ENCODE measurements around the gene CDH23.

CDH23 gene

DNA sequence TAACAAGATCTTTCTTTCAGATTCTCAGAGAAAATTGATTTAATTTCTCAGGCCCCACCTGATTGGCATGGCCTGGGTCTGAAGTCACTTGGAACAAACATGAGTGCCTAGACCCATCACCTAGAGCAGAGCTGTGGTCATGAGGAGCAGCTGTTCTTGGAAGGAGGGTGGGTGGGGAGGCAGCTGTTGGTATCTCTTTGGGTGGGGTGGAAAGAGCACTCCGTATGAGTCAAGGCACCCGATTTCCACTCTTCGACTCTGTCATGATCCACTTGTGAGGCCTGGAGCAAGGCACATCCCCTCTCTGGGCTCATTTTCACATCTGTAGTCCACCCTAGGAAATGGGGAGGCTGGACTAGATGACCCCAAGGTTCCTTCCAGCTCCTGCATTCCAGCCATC lies 166.2 kb downstream of the CDH23 start:
- no peaks in the 10 kb centered on the region for H3K4me1 ChIP-seq (ENCODE audit: control insufficient read depth in 1 of 2, insufficient read depth in 1 of 2, low read depth in 1 of 2, low read length in 1 of 2)
- no peak overlapping the region for H3K4me3 ChIP-seq (ENCODE audit: low read depth in 1 of 2, low read length in 1 of 2)
- H3K9me3 ChIP-seq = no peaks in the 10 kb centered on the region
- no peak overlapping the region for H3K27ac ChIP-seq
- TF ChIP-seq, protein P1, sequence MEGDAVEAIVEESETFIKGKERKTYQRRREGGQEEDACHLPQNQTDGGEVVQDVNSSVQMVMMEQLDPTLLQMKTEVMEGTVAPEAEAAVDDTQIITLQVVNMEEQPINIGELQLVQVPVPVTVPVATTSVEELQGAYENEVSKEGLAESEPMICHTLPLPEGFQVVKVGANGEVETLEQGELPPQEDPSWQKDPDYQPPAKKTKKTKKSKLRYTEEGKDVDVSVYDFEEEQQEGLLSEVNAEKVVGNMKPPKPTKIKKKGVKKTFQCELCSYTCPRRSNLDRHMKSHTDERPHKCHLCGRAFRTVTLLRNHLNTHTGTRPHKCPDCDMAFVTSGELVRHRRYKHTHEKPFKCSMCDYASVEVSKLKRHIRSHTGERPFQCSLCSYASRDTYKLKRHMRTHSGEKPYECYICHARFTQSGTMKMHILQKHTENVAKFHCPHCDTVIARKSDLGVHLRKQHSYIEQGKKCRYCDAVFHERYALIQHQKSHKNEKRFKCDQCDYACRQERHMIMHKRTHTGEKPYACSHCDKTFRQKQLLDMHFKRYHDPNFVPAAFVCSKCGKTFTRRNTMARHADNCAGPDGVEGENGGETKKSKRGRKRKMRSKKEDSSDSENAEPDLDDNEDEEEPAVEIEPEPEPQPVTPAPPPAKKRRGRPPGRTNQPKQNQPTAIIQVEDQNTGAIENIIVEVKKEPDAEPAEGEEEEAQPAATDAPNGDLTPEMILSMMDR (IDR thresholded peaks at IDR 0.05) = no peak
- peaks cover 6% of the 10 kb centered on the region for H3K27me3 ChIP-seq
- H3K36me3 ChIP-seq = no peaks in the 10 kb centered on the region

DNA sequence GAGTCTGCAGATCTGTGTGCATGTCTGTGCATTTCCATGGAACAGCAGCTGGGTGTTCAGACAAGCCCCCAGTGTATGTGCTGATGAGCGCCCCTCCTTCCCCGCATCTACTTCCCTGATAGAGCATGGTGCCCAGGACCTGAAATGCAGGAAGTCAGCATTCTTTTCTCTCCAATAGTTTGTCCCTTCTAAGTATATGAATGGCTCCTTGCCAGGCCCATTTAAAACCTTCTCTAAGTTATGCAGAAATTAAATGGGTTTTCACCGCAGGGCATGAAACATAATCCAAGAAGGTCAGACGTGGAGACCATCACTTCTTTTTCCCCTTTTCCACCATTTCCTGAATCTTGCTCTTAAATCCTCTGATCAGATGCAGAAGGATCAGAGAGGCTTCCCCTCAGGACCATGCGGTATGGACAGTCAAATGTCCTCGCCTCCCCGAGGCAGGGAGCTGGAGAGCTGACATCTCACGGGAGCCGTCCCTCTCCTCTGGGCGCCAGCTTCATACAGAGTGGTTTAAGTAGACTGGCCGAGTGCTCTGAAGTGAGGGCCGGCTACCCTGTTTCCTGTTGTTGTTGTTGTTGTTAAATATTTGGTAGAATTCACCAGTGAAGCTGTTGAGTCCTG lies 167.6 kb downstream of the CDH23 start:
- Histone ChIP-seq H3K4me3 (ENCODE audit: low read depth in 1 of 2, low read length in 1 of 2) (no peak overlapping the region), H3K9me3 (no peaks in the 10 kb centered on the region), H3K27ac (no peak overlapping the region), H3K4me1 (ENCODE audit: control insufficient read depth in 1 of 2, insufficient read depth in 1 of 2, low read depth in 1 of 2, low read length in 1 of 2) (no peaks in the 10 kb centered on the region), H3K27me3 (peaks cover 6% of the 10 kb centered on the region), H3K36me3 (no peaks in the 10 kb centered on the region)
- TF ChIP-seq, protein P1 (IDR thresholded peaks at IDR 0.05) = no peak

DNA sequence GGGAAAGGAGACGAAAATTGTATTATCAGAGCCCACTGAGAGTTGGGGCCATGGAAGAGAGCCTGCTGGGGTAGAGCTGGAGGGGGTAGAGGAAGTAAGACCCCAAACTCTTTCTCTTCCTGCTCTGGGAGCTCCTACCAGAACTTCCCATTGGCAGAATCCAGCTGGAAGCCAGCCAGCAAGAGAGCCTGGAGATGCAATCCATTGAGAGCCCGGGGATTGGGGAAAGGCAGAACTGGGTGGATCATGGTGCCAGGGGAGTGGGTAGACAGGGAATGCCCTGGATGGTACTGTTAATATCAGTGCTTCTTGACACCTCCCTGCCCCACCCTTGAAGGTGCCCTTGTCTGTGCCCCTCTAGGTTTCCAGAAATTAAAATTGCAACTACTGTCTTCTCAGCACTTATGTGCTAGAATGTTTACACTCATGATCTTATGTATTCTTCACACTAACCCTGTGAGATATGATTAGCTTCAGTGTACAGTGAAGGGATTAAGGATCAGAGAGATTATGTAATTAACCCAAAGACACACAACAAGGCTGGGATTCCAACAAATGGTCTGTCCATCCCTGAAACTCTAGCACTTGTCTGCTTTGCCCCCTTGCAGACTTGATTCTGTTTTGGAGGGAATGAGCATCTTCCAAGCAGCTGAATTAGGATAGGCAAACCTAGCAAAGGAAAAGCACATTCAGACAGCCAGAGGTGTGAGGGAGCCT lies 168.7 kb downstream of the CDH23 start:
- H3K36me3 ChIP-seq = no peaks in the 10 kb centered on the region
- peaks cover 4% of the 10 kb centered on the region for H3K27me3 ChIP-seq
- no peak overlapping the region for H3K4me3 ChIP-seq (ENCODE audit: low read depth in 1 of 2, low read length in 1 of 2)
- TF ChIP-seq, protein P1 (IDR thresholded peaks at IDR 0.05) = no peak
- H3K27ac ChIP-seq = no peak overlapping the region
- H3K9me3 ChIP-seq = no peaks in the 10 kb centered on the region
- no peaks in the 10 kb centered on the region for H3K4me1 ChIP-seq (ENCODE audit: control insufficient read depth in 1 of 2, insufficient read depth in 1 of 2, low read depth in 1 of 2, low read length in 1 of 2)

DNA sequence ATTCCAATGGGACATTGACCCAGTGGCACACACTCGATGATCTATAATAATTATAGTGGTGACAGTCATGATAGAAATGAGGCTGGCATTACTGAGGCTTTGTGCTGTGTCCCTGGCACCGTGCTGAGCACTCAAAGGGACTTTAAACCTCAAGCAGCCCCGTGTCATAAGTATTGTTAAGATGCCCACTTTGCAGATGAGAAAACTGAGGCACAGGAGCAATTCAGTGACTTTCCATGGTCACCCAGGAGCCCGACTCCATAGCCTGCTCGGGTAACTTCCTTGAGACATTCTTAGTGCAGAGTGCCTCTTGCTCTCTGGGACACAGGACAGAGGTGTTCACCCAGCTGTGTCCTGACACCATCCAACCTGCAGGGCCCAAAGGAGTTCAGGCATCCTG lies 170.3 kb downstream of the CDH23 start:
- H3K9me3 ChIP-seq = no peaks in the 10 kb centered on the region
- H3K27me3 ChIP-seq = no peaks in the 10 kb centered on the region
- H3K4me3 ChIP-seq (ENCODE audit: low read depth in 1 of 2, low read length in 1 of 2) = no peak overlapping the region
- no peaks in the 10 kb centered on the region for H3K4me1 ChIP-seq (ENCODE audit: control insufficient read depth in 1 of 2, insufficient read depth in 1 of 2, low read depth in 1 of 2, low read length in 1 of 2)
- H3K36me3 ChIP-seq = no peaks in the 10 kb centered on the region
- H3K27ac ChIP-seq = no peak overlapping the region
- TF ChIP-seq, protein P1 (IDR thresholded peaks at IDR 0.05) = no peak

DNA sequence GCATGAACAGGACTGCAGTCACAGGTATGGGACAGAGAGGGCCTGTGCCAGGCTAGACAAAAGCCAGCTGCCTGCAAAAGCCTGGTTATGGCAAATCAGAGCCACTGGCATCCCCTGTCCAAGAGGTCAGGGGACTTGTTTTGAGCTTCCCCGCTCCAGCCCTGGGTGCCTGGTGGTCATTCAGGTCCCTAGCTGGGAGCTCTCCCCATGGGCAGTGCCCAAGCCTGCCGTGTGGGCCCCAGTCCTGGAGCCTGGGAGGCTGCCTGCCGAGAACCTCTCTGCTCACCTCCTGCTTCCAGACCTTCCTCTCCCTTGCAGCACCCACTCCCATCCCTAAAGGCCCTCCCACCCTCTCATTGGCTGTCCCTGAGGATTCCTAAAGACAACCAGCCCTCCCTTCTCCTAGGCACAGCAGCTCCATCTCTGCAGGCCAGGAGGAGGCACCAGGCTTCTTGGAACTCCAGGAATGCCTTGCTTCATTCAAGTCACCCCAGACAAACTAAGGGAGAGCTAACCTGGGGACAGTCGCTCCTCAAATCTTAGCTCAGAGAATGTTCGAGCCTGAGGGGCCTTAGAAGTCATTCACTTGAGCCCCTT lies 172.3 kb downstream of the CDH23 start:
- Histone ChIP-seq H3K4me1 (ENCODE audit: control insufficient read depth in 1 of 2, insufficient read depth in 1 of 2, low read depth in 1 of 2, low read length in 1 of 2) (no peaks in the 10 kb centered on the region), H3K27ac (no peak overlapping the region), H3K4me3 (ENCODE audit: low read depth in 1 of 2, low read length in 1 of 2) (no peak overlapping the region), H3K36me3 (no peaks in the 10 kb centered on the region), H3K27me3 (no peaks in the 10 kb centered on the region), H3K9me3 (no peaks in the 10 kb centered on the region)
- TF ChIP-seq, protein P1 (IDR thresholded peaks at IDR 0.05) = no peak

All from neutrophil (primary cell).